B cell (primary cell): ENCODE measurements around the gene RAB8A. TPM values are rescaled to one million over a fixed set of nuclear protein-coding genes. Genes with fewer than 3 reads are reported as not detected.

Source experiments
- ATAC-seq: fragments of 200-7000 bp; cut with Tn5 transposase; one replicate; pipeline ENCODE4 v1.10.0; 2021; ENCODE audit warnings: low read depth, mild to moderate bottlenecking, moderate number of reproducible peaks, moderate library complexity
- CTCF ChIA-PET: fragments of 350-600 bp; sonication (Branson Sonifier 250); formaldehyde crosslinking; loops from one replicate; lab custom pipeline; 2021; ENCODE audit warnings: antibody characterized with exemption, inconsistent platforms; lab: Charles Lee
- POLR2A ChIA-PET: fragments of 350-600 bp; sonication (Branson Sonifier 250); formaldehyde crosslinking; loops from one replicate; lab custom pipeline; 2021; ENCODE audit warnings: antibody characterized with exemption; lab: Charles Lee
- DNase-seq: peaks from one replicate; pipeline ENCODE4 v3.0.0; 2013
- H2AFZ ChIP-seq: 2 replicates; pipeline ENCODE4 v1.6.1; 2012; ENCODE audit warnings: mild to moderate bottlenecking, low read depth, low read length; ENCODE audit not compliant: insufficient read depth, poor library complexity, severe bottlenecking
- H3K27ac ChIP-seq, 2 donors: 1 replicate in 1 of 2; 2 replicates in 1 of 2; pipeline ENCODE4 v1.5.1; 2012 to 2013; ENCODE audit warnings: low read length in 2 of 2, mild to moderate bottlenecking in 2 of 2, moderate library complexity in 1 of 2
- H3K27me3 ChIP-seq, 4 experiments: fragments of 200-600 bp in 1 of 4; sonication (generic) in 1 of 4; replicated peaks in 1 of 4; 1 replicate in 2 of 4; 2 replicates in 2 of 4; pipeline versions ENCODE4 v1.6.1 to v1.7.0; 2013 to 2016; ENCODE audit warnings: low read length in 3 of 4, mild to moderate bottlenecking in 2 of 4, mixed read lengths in 1 of 4, moderate library complexity in 1 of 4; ENCODE audit not compliant: insufficient read depth in 4 of 4, control insufficient read depth in 3 of 4; ENCODE audit errors: control extremely low read depth in 1 of 4
- H3K36me3 ChIP-seq, 2 experiments: replicated peaks in 1 of 2; 1 replicate in 1 of 2; 2 replicates in 1 of 2; pipeline versions ENCODE4 v1.6.1 to v1.7.1; 2013; ENCODE audit warnings: low read length in 1 of 2; ENCODE audit not compliant: insufficient read depth in 2 of 2, control insufficient read depth in 1 of 2; ENCODE audit errors: control extremely low read depth in 1 of 2, extremely low read depth in 1 of 2
- H3K4me1 ChIP-seq, 2 donors: fragments of 200-600 bp in 1 of 2; sonication (generic) in 1 of 2; 1 replicate in 1 of 2; 2 replicates in 1 of 2; pipeline versions ENCODE4 v1.5.1 to v1.6.1; 2013 to 2017; ENCODE audit warnings: low read length in 2 of 2; ENCODE audit not compliant: control insufficient read depth in 2 of 2, insufficient read depth in 2 of 2
- H3K4me2 ChIP-seq: replicated peaks from 2 replicates; pipeline ENCODE3; 2012; ENCODE audit warnings: mild to moderate bottlenecking, low read depth, low read length; ENCODE audit not compliant: poor library complexity, severe bottlenecking
- H3K4me3 ChIP-seq, 5 experiments: fragments of 200-600 bp in 1 of 5; sonication (generic) in 1 of 5; 1 replicate in 3 of 5; 2 replicates in 2 of 5; pipeline versions ENCODE4 v1.5.1 to v1.7.0; 2011 to 2016; ENCODE audit warnings: low read length in 4 of 5, mild to moderate bottlenecking in 4 of 5, low read depth in 2 of 5, control low read depth in 1 of 5, moderate library complexity in 1 of 5; ENCODE audit not compliant: insufficient read depth in 1 of 5; ENCODE audit errors: control extremely low read depth in 1 of 5, extremely low read depth in 1 of 5
- H3K79me2 ChIP-seq: fragments of 200-600 bp; sonication (generic); one replicate; pipeline ENCODE4 v1.6.0; 2016; ENCODE audit warnings: low read length; ENCODE audit not compliant: control insufficient read depth, insufficient read depth
- H3K9ac ChIP-seq: fragments of 200-600 bp; sonication (generic); 2 replicates; pipeline ENCODE4 v1.6.1; 2017; ENCODE audit warnings: mild to moderate bottlenecking, low read length, moderate library complexity
- H3K9me3 ChIP-seq, 3 donors: one replicate each; pipeline versions ENCODE4 v1.6.1 to v1.7.1; 2013; ENCODE audit warnings: low read length in 2 of 3; ENCODE audit not compliant: control insufficient read depth in 2 of 3, insufficient read depth in 1 of 3; ENCODE audit errors: control extremely low read depth in 1 of 3
- H4K20me1 ChIP-seq: 2 replicates; pipeline ENCODE4 v1.6.0; 2012; ENCODE audit warnings: mild to moderate bottlenecking, low read length; ENCODE audit not compliant: insufficient read depth, control insufficient read depth, poor library complexity, severe bottlenecking
- H3K27ac Mint-ChIP-seq: one replicate; pipeline ENCODE4 v1.8.0; 2021; ENCODE audit warnings: mixed read lengths
- H3K27me3 Mint-ChIP-seq: one replicate; pipeline ENCODE4 v1.8.0; 2021; ENCODE audit warnings: mixed read lengths
- H3K4me1 Mint-ChIP-seq: one replicate; pipeline ENCODE4 v1.8.0; 2021; ENCODE audit warnings: mixed read lengths
- H3K4me3 Mint-ChIP-seq: one replicate; pipeline ENCODE4 v1.8.0; 2021; ENCODE audit warnings: mixed read lengths
- H3K9me3 Mint-ChIP-seq: one replicate; pipeline ENCODE4 v1.8.0; 2022; ENCODE audit warnings: mixed read lengths; ENCODE audit not compliant: insufficient read depth
- EZH2 ChIP-seq: IDR thresholded peaks from 2 replicates; pipeline ENCODE4 v1.6.1; 2012; ENCODE audit warnings: borderline replicate concordance, low read depth, mild to moderate bottlenecking, moderate library complexity, low read length; ENCODE audit not compliant: insufficient read depth, poor library complexity, severe bottlenecking
- WGBS: methylation state at CpG from one replicate; pipeline ENCODE4 v1.1.5; 2013; ENCODE audit warnings: missing lambda C conversion rate; ENCODE audit not compliant: insufficient coverage; 5-methylcytosine and 5-hydroxymethylcytosine counted together
- intact Hi-C: fragments of 100-400 bp; cut with micrococcal nuclease; formaldehyde crosslinking; loops from one replicate; pipeline ENCODE4 v1.10.0; 2022
- polyA plus RNA-seq: library from polyadenylated mRNA; depleted of rRNA; stranded (reverse); fragments of >200 nt; gene quantifications from 2 replicates; pipeline ENCODE4 v1.2.3, GENCODE V29; 2012
- total RNA-seq, 2 donors: library from RNA; stranded (reverse); fragments of 120-200 nt in 1 of 2; gene quantifications; 1 replicate in 1 of 2; 2 replicates in 1 of 2; pipeline versions ENCODE4 v1.2.3 to v1.2.4, GENCODE V29; 2013 to 2022
- TF ChIP-seq, protein P1 (sequence below): fragments of 200-600 bp; IDR thresholded peaks from one replicate; pipeline ENCODE4 v1.8.0; 2022; ENCODE audit warnings: antibody characterized with exemption, mild to moderate bottlenecking

RAB8A gene
- total and polyA plus RNA-seq, 2 donors (not counting 1 experiment from before 2014, with no cell fraction given): 65.5 to 117 TPM

DNA sequence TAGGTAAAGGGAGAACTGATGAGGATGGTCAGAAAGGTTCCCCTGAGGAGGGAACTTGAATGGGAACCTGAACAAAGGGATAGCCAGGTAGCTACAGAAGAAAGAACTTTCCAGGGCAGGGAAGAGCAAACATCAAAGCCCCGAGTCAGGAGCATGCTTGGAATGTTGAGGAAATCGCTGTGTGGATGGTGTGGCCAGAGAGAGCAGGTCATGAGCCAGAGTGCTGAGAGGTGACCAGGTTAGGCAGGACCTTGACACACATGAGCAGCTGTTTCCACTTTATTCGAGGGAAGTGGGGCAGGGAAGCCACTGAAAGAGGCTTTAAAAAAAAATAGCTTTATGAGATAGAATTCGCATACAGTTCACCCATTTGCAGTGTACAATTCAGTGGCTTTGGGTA lies 4.4 kb downstream of the RAB8A start:
- no peaks in the 10 kb centered on the region for H3K9me3 Mint-ChIP-seq
- WGBS: 96% methylated on average over 2 of the region's 4 CpGs

More for the DNA sequence above, 4.4 kb downstream of the RAB8A start:
- peaks cover 71% of the 10 kb centered on the region for H3K79me2 ChIP-seq
- H3K9me3 ChIP-seq: peaks cover 0 to 6% (median 0%) of the 10 kb centered on the region in 3 donors
- peaks cover 34% of the 10 kb centered on the region for H4K20me1 ChIP-seq
- H3K36me3 ChIP-seq: peaks cover 6 to 26% of the 10 kb centered on the region in 2 experiments
- no peak for TF ChIP-seq EZH2
- TF ChIP-seq, protein P1, sequence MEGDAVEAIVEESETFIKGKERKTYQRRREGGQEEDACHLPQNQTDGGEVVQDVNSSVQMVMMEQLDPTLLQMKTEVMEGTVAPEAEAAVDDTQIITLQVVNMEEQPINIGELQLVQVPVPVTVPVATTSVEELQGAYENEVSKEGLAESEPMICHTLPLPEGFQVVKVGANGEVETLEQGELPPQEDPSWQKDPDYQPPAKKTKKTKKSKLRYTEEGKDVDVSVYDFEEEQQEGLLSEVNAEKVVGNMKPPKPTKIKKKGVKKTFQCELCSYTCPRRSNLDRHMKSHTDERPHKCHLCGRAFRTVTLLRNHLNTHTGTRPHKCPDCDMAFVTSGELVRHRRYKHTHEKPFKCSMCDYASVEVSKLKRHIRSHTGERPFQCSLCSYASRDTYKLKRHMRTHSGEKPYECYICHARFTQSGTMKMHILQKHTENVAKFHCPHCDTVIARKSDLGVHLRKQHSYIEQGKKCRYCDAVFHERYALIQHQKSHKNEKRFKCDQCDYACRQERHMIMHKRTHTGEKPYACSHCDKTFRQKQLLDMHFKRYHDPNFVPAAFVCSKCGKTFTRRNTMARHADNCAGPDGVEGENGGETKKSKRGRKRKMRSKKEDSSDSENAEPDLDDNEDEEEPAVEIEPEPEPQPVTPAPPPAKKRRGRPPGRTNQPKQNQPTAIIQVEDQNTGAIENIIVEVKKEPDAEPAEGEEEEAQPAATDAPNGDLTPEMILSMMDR: no peak
- CTCF ChIA-PET: interaction anchor here (3.4 to 4.9 kb wide), 3 partner anchors 28 to 69 kb away, joined by 14 to 63 read pairs (median 28); partner anchors contain the start of genes FAM32A and HSH2D
- no peak for DNase-seq
- POLR2A ChIA-PET: interaction anchor here (0.6 to 0.8 kb wide), 4 partner anchors 22 to 568 kb away, joined by 3 to 10 read pairs (median 3); no protein-coding TSS in a partner anchor
- H3K27me3 Mint-ChIP-seq: no peaks in the 10 kb centered on the region
- peak overlapping the region; percentile 25 to 88 for H3K27ac ChIP-seq
- H3K4me1 Mint-ChIP-seq: peaks cover 77% of the 10 kb centered on the region
- H3K4me3 ChIP-seq: no peak overlapping the region
- no peak overlapping the region for H3K4me2 ChIP-seq
- no peak overlapping the region for H2AFZ ChIP-seq
- intact Hi-C loops: loop anchor here (10.0 kb wide), 1 partner anchor 469 kb away; no protein-coding TSS in a partner anchor
- peaks cover 73 to 88% of the 10 kb centered on the region in 2 donors for H3K4me1 ChIP-seq
- no peak for ATAC-seq
- no peak overlapping the region for H3K9ac ChIP-seq
- H3K27me3 ChIP-seq: no peaks in the 10 kb centered on the region
- H3K4me3 Mint-ChIP-seq: peak overlapping the region; percentile 36
- peak overlapping the region; percentile 86 for H3K27ac Mint-ChIP-seq
